HG02943 (cell line): ENCODE measurements around the gene TMEM156.
"Not testable (repeated sequence)": the region's sequence is repeated elsewhere in the genome, so short reads cannot be mapped to it uniquely, and the experiment has no call there.

Experiments used
- ATAC-seq: cut with Tn5 transposase; IDR thresholded peaks from one replicate; pipeline ENCODE4 v1.9.1; 2021; ENCODE audit warnings: mild to moderate bottlenecking, low read depth, moderate library complexity; ENCODE audit not compliant: unreplicated experiment

The TMEM156 gene

DNA sequence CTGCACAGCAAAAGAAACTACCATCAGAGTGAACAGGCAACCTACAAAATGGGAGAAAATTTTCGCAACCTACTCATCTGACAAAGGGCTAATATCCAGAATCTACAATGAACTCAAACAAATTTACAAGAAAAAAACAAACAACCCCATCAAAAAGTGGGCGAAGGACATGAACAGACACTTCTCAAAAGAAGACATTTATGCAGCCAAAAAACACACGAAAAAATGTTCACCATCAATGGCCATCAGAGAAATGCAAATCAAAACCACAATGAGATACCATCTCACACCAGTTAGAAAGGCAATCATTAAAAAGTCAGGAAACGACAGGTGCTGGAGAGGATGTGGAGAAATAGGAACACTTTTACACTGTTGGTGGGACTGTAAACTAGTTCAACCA, 30.2 kb downstream of the TMEM156 start:
- ATAC-seq: not testable (repeated sequence)

DNA sequence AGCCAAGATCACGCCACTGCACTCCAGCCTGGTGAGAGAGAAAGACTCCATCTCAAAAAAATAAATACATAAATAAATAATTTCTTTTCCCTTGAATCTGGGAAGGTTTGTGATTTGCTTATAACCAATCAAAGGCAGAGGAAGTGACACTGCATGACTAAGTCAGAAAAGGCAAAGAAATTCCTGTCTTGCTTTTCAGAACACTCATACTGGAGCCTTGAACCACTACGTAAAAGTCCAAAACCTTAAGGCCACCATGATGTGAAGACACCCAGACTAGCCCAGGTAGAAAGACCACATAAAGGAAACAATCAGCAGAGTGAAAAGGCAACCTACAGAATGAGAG, 36.6 kb downstream of the TMEM156 start:
- ATAC-seq: no peak

DNA sequence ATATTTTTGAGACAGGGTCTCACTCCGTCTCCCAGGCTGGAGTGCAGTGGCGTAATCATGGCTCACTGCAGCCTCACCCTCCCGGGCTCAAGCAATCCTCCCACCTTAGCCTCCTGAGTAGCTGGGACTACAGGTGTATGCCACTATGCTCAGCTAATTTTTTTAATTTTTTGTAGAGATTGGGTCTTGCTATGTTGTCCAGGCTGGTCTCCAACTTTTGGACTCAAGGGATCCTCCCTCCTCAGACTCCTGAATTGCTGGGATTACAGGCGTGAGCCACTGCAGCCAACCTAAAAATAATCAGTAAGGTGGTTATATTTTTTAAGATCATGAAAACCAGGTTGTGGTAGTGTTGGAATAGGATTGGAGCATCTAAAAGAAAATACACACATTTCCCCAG, 38.1 kb downstream of the TMEM156 start:
- no peak for ATAC-seq

DNA sequence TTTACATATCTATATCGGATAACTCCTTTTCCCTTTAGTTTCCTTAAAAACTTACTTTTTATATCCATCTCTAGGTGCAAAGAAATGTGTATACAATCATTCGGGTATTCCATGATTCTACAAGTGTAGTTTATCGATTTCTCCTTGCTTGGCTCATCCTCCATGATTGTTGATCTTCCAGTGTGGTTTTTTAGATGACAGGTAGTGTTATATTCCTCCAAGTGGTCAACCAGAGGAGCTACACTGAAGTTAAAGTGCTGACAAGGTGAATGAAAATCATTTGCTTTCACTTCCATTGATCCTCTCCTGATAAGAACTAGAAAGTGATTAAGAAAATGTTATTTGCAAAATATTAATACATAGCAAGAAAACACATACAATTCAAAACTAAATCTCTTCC, 38.5 kb downstream of the TMEM156 start:
- ATAC-seq: no peak

DNA sequence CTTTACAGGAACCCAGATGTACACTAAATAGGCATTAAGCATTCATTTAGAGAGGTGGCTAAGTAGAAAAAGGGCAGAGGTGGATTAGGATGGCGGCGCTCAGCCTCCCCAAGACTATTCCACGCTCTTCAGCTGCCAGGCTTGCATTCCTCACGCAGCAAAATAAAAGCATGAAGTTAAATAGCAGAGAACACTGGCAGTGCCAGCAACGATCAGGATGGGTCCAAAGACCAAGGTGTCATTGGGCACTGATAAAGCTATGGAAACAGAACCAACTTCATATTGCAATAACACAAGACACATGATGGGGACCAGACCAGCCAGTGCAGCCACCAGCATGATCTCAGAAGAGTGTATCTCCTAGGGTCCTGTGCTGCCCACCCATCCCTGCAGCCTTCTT, 42.0 kb downstream of the TMEM156 start:
- ATAC-seq: no peak

DNA sequence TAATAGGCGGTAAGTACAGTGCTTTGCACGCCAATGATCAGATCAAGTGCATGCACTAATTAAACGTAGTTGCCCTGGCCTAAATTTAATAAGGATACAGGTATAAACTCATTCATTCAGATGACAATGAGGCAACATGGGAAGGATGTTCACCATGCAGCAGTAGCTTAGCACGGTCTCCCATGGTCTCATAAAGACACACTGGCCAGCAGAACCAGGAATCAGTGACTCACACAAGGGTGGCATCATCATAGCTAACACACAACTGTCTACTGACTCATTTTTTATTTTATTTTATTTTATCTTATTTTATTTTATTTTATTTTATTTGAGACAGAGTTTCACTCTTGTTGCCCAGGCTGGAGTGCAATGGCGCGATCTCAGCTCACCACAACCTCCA, 42.7 kb downstream of the TMEM156 start:
- no peak for ATAC-seq

DNA sequence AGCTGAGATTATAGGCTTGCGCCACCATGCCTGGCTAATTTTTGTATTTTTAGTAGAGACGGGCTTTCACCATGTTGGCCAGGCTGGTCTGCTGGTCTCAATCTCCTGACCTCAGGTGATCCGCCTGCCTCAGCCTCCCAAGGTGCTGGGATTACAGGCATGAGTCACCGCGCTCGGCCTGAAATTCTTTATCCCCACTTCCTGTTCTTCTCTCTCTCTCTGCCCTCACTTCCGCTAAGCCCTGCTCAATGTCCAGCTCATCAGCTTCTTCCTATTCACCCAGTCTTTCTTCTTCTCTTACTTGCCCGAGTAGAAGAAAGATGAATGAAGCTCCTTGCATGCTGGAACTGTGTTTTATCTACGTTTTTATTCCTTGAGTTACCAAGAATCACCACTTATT, 43.9 kb downstream of the TMEM156 start:
- not testable (repeated sequence) for ATAC-seq

DNA sequence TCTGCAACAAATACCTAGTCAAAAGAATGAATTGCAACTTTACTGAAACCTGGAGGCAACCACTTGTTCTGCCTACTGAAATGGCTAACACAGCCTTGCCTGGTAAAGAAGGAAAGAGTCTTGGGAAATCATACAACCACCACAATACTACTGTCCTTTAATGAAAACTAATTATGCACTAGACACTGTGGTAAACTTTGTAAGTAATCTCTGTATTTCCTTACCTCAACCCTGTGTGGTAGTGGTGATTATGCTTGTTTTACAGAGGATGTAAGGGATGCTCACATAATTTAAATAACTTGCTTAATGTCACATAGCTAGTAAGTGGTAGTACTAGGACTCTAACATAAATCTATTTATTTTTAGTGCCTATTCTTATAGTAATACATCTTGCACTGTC, 44.7 kb downstream of the TMEM156 start:
- ATAC-seq: no peak

DNA sequence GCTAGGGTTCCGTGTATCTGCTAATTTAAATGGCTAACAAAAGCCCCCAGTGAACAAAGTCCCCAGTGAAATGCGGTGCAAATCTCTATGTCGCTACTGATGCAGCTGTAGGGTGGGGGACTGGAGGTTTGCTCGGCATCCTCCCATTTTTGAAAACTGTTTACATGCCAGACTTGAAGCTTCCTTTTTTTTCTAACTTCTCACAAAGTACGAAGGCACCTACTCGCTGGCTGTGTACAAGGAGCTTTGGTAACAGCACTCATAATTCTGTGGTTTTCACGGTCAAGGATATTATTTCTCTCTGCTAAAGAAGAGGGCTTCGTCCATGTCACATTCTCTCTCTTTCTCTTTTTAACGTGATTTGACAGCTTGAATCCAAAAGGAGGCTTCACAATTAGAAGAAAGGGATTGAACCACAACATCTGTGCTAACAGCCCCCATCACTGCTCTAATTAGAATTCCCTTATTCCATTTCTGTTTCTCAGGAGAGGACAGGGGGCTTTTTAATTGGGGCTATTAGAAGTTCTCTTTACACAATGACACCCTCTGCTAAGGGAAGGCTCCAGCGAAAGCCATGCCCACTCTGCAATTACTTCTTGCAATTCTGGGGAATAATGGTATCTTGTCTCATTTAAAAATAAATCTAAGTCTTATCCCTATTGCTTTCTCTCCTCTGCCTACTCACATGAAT, 46.7 kb downstream of the TMEM156 start:
- no peak for ATAC-seq

DNA sequence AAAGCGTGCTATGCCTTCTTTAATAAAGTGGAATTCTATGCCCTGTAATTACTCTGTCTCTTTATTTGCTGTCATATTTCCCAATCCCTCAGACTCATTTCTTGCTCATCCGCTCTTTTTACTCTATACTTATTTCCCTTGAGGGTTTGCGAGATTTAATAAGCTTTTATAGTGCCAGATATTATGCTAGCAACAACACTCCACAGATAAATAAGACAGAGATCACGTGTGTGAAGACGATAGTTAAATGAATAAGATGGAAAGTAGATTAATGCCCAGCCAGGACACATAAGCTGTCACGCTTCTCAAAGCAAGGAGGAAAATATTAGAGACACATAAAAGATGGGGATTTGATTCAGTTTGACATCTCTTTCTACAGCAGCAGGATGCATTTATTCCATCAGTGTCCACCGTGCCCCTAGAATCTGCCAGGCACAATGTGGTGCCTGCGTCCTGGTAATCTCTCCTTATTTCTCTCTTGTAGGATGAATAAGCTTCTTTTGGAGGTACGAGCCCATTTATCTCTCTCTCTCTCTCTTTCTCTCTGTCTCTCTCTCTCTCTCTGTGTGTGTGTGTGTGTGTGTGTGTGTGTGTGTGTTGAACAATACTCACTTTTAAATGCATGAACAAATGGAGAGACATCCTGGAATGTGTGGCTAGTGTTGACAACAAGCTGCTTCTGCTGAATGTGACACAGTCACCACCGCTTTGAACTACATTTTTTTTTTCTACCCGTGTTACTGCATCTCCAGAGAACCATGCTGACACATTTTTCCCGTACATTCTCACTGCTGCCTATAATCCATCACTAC, 48.2 kb downstream of the TMEM156 start:
- no peak for ATAC-seq

DNA sequence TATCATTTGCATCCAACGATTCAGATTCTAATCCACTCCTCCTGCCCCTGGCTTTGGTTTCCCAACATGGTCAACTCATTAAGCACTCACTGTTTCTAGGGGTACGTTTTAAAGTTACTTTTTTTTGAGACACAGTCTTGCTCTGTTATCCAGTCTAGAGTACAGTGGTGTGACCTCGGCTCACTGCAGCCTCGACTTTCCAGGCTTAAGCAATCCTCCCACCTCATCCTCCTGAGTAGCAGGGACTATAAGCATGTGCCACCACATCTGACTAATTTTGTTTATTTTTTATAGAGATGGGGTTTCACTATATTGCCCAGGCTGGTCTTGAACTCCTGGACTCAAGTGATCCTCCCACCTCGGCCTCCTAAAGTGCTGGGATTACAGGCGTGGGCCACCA, 48.9 kb downstream of the TMEM156 start:
- no peak for ATAC-seq

DNA sequence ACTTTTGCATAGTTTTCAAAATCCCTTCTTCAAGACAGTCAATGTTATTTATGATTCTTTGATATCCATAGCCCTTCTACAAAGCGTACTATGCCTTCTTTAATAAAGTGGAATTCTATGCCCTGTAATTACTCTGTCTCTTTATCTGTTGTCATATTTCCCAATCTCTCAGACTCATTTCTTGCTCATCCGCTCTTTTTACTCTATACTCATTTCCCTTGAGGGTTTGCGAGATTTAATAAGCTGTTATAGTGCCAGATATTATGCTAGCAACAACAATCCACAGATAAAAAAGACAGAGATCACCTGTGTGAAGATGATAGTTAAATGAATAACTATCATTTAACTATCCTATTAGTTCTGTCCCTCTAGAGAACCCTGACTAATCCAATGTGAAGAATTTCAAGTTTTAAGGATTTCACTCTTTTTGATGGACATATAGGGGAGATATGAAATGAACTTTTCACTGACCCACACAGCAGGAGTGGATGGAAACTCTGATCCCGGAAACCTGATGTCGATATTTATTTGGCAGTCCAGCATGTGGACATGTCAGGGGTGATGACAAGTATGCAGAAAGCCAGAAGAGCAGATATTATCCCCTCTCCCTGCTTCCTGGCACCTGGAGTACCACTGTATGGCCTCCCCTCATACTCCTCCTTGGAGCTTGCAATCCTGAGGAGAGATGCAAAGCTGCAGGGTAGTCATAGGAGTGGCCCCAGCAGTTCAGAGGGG, 49.7 kb downstream of the TMEM156 start:
- ATAC-seq: no peak

DNA sequence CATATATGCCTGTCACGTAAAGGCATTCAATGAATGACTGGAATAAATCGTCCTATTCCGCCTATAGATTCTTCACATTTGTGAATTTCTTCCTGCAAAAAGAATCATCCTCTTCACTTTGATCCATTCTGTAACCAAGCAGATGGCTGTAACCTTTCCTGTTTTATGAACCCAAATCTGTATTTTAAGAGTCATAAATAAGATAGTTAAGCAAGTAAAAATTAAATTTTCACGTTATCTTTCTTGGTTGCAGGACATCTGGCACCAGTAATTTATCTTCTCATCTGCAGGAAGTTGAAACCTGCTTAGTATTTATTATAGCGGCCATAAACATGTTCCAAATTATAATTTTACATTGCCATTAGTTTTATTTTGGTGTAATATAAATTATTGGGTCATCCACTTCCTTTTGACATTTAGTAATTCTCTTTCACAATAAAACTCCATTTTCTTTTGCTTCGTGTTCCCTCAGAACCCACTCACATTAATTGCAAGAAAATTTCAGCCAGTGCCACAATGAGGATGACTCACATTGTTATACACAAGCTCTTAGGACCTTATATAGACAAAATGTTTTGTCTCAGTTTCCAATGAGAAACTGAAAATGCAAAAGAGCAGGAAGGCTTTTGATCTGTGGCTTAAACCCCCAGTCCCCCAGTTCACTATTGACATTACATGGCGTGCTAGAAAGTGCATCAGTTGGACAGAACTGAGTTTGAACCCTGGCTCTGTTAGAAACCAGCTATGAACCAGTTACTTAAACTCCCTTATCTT, 51.1 kb downstream of the TMEM156 start:
- no peak for ATAC-seq

DNA sequence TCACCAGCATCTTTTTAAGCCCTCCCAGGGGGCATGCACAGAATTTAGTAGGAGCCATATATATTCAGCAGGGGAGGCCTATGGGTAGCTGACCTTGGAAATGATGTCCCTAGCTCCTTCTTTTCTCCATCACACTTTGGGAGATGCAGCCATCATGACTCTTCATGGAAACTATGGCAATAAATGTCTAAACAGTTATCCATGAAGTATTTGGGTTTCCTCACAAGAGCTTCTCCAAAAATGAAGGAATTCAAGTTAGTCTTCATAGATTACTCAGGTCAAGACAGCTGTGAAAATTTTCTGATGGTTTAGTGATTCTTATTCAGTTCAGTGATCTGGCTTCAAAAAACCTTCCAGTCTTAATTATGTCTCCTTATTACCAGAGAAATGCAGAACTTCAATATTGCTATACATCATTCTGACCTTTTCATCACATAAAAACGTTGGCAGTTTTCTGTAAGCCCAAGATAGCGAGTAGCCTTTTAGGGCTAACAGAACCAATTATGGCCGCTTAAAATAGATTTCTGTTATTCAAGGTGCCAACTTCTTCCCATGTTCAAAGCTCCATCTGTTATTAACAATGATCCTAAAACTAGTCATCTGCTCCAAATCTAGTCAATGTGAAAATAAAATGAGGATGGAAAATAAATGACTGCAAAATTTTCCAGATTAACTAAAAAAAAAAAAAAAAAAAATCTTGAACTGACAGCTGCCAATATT, 52.5 kb downstream of the TMEM156 start:
- ATAC-seq: no peak

DNA sequence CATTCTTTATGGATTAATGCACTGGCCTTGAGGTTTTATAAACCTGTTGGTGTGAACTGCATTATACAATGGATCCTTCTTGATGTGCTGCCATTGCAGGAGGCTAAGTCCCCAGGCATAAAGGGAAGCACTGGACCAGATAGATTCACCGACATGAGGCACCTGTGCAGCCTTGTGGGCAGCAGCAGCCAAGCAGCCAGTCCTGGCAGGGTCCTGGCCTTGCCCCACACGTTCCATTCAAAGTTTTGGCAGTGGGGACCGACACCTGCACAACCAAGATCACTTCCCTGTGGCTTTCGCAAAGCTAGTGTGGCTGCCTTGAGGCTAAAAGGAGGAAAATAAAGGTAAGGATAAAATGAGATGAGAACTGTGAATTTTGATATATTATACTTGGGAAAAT, 53.1 kb downstream of the TMEM156 start:
- ATAC-seq: no peak

DNA sequence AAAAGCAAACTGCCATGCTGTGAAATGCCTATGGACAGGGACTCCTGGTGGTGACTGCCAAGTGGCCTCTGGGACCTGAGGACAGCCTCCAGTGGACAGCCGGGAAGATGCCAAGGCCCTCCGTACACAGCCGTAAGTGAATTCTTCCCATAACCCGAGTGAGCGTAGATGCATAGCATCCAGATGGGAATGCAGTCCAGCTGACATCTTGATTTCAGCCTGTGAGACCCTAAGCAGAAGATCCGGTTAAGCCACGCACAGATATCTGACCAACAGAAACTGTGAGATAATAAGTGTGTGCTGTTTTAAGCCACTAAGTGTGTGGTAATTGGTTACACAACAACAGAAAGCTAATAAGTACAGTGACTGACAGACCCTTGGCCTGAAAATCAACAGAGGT, 55.9 kb downstream of the TMEM156 start:
- ATAC-seq: no peak

DNA sequence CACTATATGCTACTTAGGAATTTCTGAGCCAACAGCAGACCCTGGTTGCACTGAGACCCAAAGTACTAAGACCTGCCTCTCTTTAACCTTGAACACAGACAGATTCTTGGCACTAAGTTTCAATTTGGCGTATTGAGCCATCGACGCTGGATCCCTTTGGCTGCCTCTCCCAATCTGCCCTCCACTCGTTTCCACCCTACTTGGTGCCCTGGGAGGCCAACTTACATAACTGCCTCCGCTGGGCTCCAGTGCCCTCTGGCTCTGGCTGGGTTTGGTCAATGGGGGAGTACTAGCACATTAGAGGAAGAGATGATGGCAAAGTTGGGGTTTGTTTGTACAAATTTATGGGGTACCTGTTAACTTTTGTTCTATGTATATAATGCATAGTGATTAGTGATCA, 63.5 kb downstream of the TMEM156 start:
- ATAC-seq: no peak

DNA sequence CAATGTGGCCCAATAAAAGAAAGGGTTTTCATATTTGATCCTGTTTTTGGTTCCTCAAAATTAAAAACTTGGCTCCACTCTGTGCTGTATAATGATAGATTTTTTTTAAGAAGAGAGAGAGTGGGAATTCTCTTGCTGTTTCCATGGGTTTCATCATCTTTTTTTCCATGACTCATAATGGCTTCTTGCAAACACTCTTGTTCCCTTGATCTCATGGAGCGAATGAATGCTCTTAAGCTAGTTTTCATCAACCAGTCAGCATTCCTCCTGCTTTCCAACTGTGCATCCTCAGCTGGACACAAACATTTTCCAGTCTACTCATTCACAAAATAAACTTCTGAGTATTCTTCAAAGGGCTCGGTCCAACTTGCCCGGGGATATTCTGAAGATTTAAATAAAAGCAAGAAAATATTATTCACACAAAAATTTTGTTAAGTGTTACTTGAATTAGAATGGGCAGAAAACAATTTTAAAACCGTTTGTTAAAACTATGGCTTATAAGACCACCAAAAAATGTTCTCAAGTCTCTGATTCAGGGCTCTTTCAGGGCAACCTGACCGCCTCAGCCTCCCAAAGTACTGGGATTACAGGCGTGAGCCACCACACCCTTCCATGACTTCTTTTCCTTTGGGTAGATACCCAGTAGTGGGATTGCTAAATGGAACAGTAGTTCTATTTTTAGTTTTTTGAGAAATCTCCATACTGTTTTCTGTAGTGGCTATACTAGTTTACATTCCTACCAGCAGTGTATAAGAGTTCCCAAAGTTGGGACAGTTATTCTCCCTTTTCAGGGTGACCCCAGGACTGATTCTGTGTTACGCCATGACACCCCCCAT, 64.7 kb downstream of the TMEM156 start:
- no peak for ATAC-seq

DNA sequence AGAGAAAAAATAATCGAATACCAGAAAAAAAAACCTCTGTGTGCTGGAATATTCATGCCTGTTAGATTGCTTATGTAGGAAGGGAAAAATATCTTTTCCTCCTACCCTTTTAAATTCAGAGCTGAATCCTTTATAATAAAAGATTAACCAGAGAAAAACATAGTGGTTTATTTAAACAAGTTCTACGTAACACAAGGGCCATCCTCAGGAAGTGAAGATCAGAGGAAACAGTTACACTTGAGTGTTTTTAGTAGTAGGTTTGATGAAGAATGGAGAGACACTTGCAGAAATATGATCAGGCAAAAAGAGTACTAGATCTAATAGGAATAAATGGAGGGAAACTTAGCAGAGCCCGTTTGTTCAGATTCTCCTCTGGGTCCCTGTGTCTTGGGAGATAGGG, 66.3 kb downstream of the TMEM156 start:
- ATAC-seq: no peak
